AG09309 (cell line): ENCODE results near the gene EPN3.

Source experiments
- DNase-seq: peaks from one replicate; pipeline ENCODE4 v3.0.0-alpha.2; 2010; ENCODE audit warnings: low read depth
- H3K4me3 ChIP-seq: 2 replicates; pipeline ENCODE4 v1.5.1; 2011; ENCODE audit warnings: mild to moderate bottlenecking, low read depth, low read length, moderate library complexity; ENCODE audit not compliant: control insufficient read depth
- CTCF ChIP-seq: IDR thresholded peaks from 2 replicates; pipeline ENCODE4 v1.5.1; 2011; ENCODE audit warnings: mild to moderate bottlenecking, low read depth, low read length, inconsistent platforms; ENCODE audit not compliant: insufficient read depth, control insufficient read depth; ENCODE audit errors: missing control alignments

EPN3 gene

GRCh38 chr17:50517504-50518383 is 14.8 kb upstream of the EPN3 start:
- DNase-seq, result no peak
- no peak for TF ChIP-seq CTCF
- H3K4me3 ChIP-seq, result no peak overlapping the region

- no peak for DNase-seq
- H3K4me3 ChIP-seq, result no peak overlapping the region
- TF ChIP-seq CTCF, result no peak
Measured at GRCh38 chr17:50518384-50519023, 14.0 kb upstream of the EPN3 start.

GRCh38 chr17:50519141-50519834 is 13.2 kb upstream of the EPN3 start:
- no peak for TF ChIP-seq CTCF
- no peak for DNase-seq
- no peak overlapping the region for H3K4me3 ChIP-seq

GRCh38 chr17:50520483-50520882 is 12.1 kb upstream of the EPN3 start:
- DNase-seq, result no peak
- TF ChIP-seq CTCF, result no peak
- no peak overlapping the region for H3K4me3 ChIP-seq

GRCh38 chr17:50521514-50521913 is 11.0 kb upstream of the EPN3 start:
- TF ChIP-seq CTCF, result no peak
- no peak overlapping the region for H3K4me3 ChIP-seq
- DNase-seq, result no peak

GRCh38 chr17:50522766-50523165 is 9.8 kb upstream of the EPN3 start:
- TF ChIP-seq CTCF, result no peak
- no peak overlapping the region for H3K4me3 ChIP-seq
- DNase-seq, result no peak
